Neural cell (in vitro differentiated cells): Measurements from ENCODE around the gene CNGA3. TPM values are rescaled to one million over a fixed set of nuclear protein-coding genes. Genes with fewer than 3 reads are reported as not detected.

Experiments
- H2AFZ ChIP-seq: fragments of 200-600, 300-800 bp; sonication (generic), shearing (Covaris generic); 2 replicates; pipeline ENCODE4 v1.6.0; 2014; ENCODE audit warnings: low read depth, mild to moderate bottlenecking, antibody characterized with exemption, low read length, moderate library complexity
- H3F3A ChIP-seq: fragments of 200-600 bp; shearing (Covaris generic); 2 replicates; pipeline ENCODE4 v1.6.1; 2016; ENCODE audit warnings: mild to moderate bottlenecking, moderate library complexity, mixed read lengths, antibody characterized with exemption, low read length; ENCODE audit not compliant: insufficient read depth, poor library complexity, severe bottlenecking
- H3K27ac ChIP-seq: fragments of 200-600, 300-800 bp; sonication (generic), shearing (Covaris generic); 2 replicates; pipeline ENCODE4 v1.5.1; 2014; ENCODE audit warnings: mild to moderate bottlenecking, low read length, moderate library complexity
- H3K27me3 ChIP-seq: fragments of 300-800, 200-600 bp; sonication (generic), shearing (Covaris generic); 2 replicates; pipeline ENCODE4 v1.6.0; 2014; ENCODE audit warnings: mild to moderate bottlenecking, low read depth, low read length, moderate library complexity; ENCODE audit not compliant: insufficient read depth
- H3K36me3 ChIP-seq: fragments of 300-800, 200-600 bp; sonication (generic), shearing (Covaris generic); 2 replicates; pipeline ENCODE4 v1.5.1; 2014; ENCODE audit warnings: mild to moderate bottlenecking, antibody characterized with exemption, low read length, moderate library complexity; ENCODE audit not compliant: insufficient read depth
- H3K4me2 ChIP-seq: fragments of 300-800, 200-600 bp; sonication (generic), shearing (Covaris generic); 2 replicates; pipeline ENCODE4 v1.6.0; 2014; ENCODE audit warnings: mild to moderate bottlenecking, low read length
- H3K4me3 ChIP-seq: fragments of 300-800, 200-600 bp; sonication (generic), shearing (Covaris generic); 2 replicates; pipeline ENCODE4 v1.5.1; 2014; ENCODE audit warnings: mild to moderate bottlenecking, low read length, moderate library complexity
- H3K79me2 ChIP-seq: fragments of 200-600 bp; shearing (Covaris generic); replicated peaks from 2 replicates; pipeline ENCODE4 v1.6.0; 2014; ENCODE audit warnings: mild to moderate bottlenecking, low read length, moderate library complexity; ENCODE audit not compliant: insufficient read depth
- H3K9ac ChIP-seq: fragments of 300-800, 200-600 bp; sonication (generic), shearing (Covaris generic); 2 replicates; pipeline ENCODE4 v1.6.1; 2016; ENCODE audit warnings: mild to moderate bottlenecking, low read length, mixed read lengths
- H3K9me2 ChIP-seq: fragments of 200-600 bp; shearing (Covaris generic); 2 replicates; pipeline ENCODE4 v1.6.1; 2016; ENCODE audit warnings: mild to moderate bottlenecking, low read length, mixed read lengths; ENCODE audit not compliant: insufficient read depth
- H3K9me3 ChIP-seq: fragments of 200-600, 300-800 bp; sonication (generic), shearing (Covaris generic); 2 replicates; pipeline ENCODE4 v1.6.1; 2016; ENCODE audit warnings: mild to moderate bottlenecking, mixed run types, low read length, moderate library complexity, mixed read lengths
- H4K20me1 ChIP-seq: fragments of 200-600 bp; shearing (Covaris generic); 2 replicates; pipeline ENCODE4 v1.6.1; 2016; ENCODE audit warnings: mild to moderate bottlenecking, mixed run types; ENCODE audit not compliant: insufficient read depth
- EP300 ChIP-seq: fragments of 450-650 bp; conservative IDR thresholded peaks from 2 replicates; pipeline ENCODE4 v1.6.1; 2014; ENCODE audit warnings: antibody characterized with exemption, mild to moderate bottlenecking, moderate library complexity; ENCODE audit not compliant: poor library complexity, severe bottlenecking
- EZH2 ChIP-seq: fragments of 200-600, 300-800 bp; shearing (Covaris generic), sonication (generic); IDR thresholded peaks from 2 replicates; pipeline ENCODE4 v1.6.1; 2014; ENCODE audit warnings: antibody characterized with exemption, low read length, borderline replicate concordance, mild to moderate bottlenecking; ENCODE audit not compliant: insufficient read depth, poor library complexity, severe bottlenecking
- MXI1 ChIP-seq: fragments of 450-650 bp; conservative IDR thresholded peaks from 2 replicates; pipeline ENCODE4 v1.6.1; 2014; ENCODE audit warnings: antibody characterized with exemption, mild to moderate bottlenecking; ENCODE audit not compliant: poor library complexity, severe bottlenecking
- POLR2AphosphoS5 ChIP-seq: IDR thresholded peaks from 2 replicates; pipeline ENCODE4 v1.6.1; 2012
- RAD21 ChIP-seq: fragments of 450-650 bp; conservative IDR thresholded peaks from 2 replicates; pipeline ENCODE4 v1.6.1; 2014; ENCODE audit warnings: antibody characterized with exemption, mild to moderate bottlenecking, moderate library complexity
- SMC3 ChIP-seq: fragments of 450-650 bp; conservative IDR thresholded peaks from 2 replicates; pipeline ENCODE4 v1.6.1; 2014; ENCODE audit warnings: antibody characterized with exemption, mild to moderate bottlenecking, moderate library complexity; ENCODE audit not compliant: poor library complexity
- TAF1 ChIP-seq: IDR thresholded peaks from 2 replicates; pipeline ENCODE4 v1.6.1; 2012; ENCODE audit warnings: low read depth
- polyA plus RNA-seq: library from polyadenylated mRNA; depleted of rRNA; stranded (reverse); fragments of >200 nt; gene quantifications from 2 replicates; pipeline ENCODE4 v1.2.3, GENCODE V29; 2014
- TF ChIP-seq, protein P1 (sequence below): fragments of 450-650 bp; IDR thresholded peaks from 2 replicates; pipeline ENCODE4 v1.5.1; 2014; ENCODE audit warnings: antibody characterized with exemption, mild to moderate bottlenecking, moderate library complexity; ENCODE audit not compliant: poor library complexity, severe bottlenecking
- TF ChIP-seq, protein P2 (sequence below): IDR thresholded peaks from 2 replicates; pipeline ENCODE4 v1.6.1; 2012; ENCODE audit warnings: borderline replicate concordance

CNGA3 gene
- polyA plus RNA-seq, 1 donor from 2014 or later = 0.64 TPM

DNA sequence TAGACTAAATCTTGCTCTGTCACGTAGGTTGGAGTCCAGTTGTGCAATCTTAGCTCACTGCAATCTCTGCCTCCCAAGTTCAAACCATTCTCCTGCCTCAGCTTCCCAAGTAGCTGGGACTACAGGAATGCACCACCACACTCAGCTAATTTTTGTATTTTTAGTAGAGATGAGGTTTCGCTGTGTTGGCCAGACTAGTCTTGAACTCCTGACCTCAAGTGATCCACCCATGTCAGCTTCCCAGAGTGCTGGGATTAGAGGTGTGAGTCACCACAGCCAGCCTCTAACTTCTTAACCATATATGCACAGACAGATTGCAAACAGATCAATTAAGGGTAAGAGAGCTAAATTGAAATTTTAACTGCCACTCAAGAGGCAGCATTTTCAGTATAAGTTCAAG, 22.1 kb upstream of the CNGA3 start:
- Histone ChIP-seq H3K27me3 (no peaks in the 10 kb centered on the region), H3K9me3 (no peaks in the 10 kb centered on the region), H3K9ac (no peak overlapping the region), H2AFZ (no peak overlapping the region), H3K36me3 (no peaks in the 10 kb centered on the region), H3K4me2 (no peak overlapping the region), H3K9me2 (no peaks in the 10 kb centered on the region), H3F3A (no peaks in the 10 kb centered on the region), H4K20me1 (no peaks in the 10 kb centered on the region), H3K4me3 (no peak overlapping the region), H3K27ac (no peak overlapping the region), H3K79me2 (no peaks in the 10 kb centered on the region)
- TF ChIP-seq, protein P1, sequence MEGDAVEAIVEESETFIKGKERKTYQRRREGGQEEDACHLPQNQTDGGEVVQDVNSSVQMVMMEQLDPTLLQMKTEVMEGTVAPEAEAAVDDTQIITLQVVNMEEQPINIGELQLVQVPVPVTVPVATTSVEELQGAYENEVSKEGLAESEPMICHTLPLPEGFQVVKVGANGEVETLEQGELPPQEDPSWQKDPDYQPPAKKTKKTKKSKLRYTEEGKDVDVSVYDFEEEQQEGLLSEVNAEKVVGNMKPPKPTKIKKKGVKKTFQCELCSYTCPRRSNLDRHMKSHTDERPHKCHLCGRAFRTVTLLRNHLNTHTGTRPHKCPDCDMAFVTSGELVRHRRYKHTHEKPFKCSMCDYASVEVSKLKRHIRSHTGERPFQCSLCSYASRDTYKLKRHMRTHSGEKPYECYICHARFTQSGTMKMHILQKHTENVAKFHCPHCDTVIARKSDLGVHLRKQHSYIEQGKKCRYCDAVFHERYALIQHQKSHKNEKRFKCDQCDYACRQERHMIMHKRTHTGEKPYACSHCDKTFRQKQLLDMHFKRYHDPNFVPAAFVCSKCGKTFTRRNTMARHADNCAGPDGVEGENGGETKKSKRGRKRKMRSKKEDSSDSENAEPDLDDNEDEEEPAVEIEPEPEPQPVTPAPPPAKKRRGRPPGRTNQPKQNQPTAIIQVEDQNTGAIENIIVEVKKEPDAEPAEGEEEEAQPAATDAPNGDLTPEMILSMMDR = no peak
- TF ChIP-seq POLR2AphosphoS5 = no peak
- TF ChIP-seq TAF1 = no peak
- no peak for TF ChIP-seq RAD21
- no peak for TF ChIP-seq MXI1
- TF ChIP-seq EZH2 = no peak
- no peak for TF ChIP-seq SMC3
- TF ChIP-seq, protein P2, sequence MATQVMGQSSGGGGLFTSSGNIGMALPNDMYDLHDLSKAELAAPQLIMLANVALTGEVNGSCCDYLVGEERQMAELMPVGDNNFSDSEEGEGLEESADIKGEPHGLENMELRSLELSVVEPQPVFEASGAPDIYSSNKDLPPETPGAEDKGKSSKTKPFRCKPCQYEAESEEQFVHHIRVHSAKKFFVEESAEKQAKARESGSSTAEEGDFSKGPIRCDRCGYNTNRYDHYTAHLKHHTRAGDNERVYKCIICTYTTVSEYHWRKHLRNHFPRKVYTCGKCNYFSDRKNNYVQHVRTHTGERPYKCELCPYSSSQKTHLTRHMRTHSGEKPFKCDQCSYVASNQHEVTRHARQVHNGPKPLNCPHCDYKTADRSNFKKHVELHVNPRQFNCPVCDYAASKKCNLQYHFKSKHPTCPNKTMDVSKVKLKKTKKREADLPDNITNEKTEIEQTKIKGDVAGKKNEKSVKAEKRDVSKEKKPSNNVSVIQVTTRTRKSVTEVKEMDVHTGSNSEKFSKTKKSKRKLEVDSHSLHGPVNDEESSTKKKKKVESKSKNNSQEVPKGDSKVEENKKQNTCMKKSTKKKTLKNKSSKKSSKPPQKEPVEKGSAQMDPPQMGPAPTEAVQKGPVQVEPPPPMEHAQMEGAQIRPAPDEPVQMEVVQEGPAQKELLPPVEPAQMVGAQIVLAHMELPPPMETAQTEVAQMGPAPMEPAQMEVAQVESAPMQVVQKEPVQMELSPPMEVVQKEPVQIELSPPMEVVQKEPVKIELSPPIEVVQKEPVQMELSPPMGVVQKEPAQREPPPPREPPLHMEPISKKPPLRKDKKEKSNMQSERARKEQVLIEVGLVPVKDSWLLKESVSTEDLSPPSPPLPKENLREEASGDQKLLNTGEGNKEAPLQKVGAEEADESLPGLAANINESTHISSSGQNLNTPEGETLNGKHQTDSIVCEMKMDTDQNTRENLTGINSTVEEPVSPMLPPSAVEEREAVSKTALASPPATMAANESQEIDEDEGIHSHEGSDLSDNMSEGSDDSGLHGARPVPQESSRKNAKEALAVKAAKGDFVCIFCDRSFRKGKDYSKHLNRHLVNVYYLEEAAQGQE = no peak
- no peak for TF ChIP-seq EP300

DNA sequence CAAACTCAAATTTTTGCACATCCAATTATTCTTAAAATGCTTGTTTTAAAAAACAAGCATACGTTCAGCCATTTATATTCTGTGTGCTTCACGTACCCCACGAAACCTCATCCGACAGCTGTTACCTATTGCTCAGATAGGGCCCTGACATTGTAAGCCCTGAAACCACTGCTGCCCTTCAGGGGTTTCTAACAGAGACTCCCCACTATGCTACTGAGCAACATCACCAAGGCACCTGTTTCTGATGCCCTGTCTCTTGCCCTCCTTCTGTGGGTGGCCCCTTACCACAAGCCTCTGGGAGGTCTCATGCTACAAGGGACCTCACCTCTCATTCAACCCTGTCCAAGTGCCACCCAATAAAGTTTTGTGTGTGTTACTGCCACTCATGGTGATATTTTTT, 18.5 kb upstream of the CNGA3 start:
- H3K79me2 ChIP-seq = no peaks in the 10 kb centered on the region
- H3K9me2 ChIP-seq = no peaks in the 10 kb centered on the region
- H4K20me1 ChIP-seq = no peaks in the 10 kb centered on the region

More for the DNA sequence above, 18.5 kb upstream of the CNGA3 start:
- no peak overlapping the region for H3K27ac ChIP-seq
- TF ChIP-seq POLR2AphosphoS5 = no peak
- TF ChIP-seq, protein P1 = no peak
- TF ChIP-seq TAF1 = no peak
- TF ChIP-seq EP300 = no peak
- no peak for TF ChIP-seq RAD21
- TF ChIP-seq, protein P2 = no peak
- TF ChIP-seq MXI1 = no peak
- TF ChIP-seq SMC3 = no peak
- TF ChIP-seq EZH2 = no peak
- H3K36me3 ChIP-seq = no peaks in the 10 kb centered on the region
- no peaks in the 10 kb centered on the region for H3K9me3 ChIP-seq
- H3K27me3 ChIP-seq = no peaks in the 10 kb centered on the region
- H2AFZ ChIP-seq = no peak overlapping the region
- peaks cover 2% of the 10 kb centered on the region for H3F3A ChIP-seq
- H3K4me2 ChIP-seq = no peak overlapping the region
- H3K4me3 ChIP-seq = no peak overlapping the region
- H3K9ac ChIP-seq = no peak overlapping the region
